ENCODE measurements around the gene PIP. TPM values are rescaled to one million over a fixed set of nuclear protein-coding genes. Genes with fewer than 3 reads are reported as not detected.

PIP gene, protein sequence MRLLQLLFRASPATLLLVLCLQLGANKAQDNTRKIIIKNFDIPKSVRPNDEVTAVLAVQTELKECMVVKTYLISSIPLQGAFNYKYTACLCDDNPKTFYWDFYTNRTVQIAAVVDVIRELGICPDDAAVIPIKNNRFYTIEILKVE
- not detected in 2 replicates for total RNA-seq

DNA sequence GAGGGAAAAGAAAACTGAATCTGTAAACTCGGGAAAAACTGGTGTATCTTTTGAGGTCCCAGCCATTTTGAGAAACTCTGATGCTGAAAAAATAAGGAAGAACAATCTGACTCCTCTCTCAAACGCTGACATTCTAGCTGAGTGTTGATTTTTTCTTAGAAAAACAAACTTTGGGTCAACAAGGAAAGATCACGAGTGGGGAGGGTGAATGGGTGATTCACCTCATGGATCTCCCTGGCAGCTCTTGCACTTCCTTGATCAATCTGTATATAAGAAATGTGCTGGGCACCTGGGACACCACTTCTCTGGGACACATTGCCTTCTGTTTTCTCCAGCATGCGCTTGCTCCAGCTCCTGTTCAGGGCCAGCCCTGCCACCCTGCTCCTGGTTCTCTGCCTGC, at the start of gene PIP:
PIP (plus strand) TSS at position 297 of the 400 bp plus-strand sequence; CDS start at position 337, 40 bp downstream.

DNA sequence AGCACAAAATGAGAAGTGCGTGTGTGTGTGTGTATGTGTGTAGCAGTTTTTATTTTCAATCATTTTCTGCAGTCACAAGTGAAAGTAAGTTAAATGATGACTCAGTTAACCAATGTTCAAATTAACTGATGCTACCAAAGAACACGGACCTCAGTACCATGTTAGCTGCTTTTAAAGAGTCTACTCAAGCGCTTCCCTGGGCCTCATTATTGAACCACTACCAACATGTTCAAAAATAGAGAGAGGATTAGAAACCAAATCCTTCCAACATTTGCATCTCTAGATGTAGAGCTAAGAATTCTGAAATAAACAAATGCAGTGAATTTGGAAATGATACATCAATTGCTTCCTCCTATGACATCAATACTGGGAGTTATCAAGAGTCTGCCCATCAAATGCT, 51.1 kb downstream of the PIP start, which contains the start of gene TAS2R39:
TAS2R39 (plus strand) TSS at position 396 of the 400 bp plus-strand sequence; CDS start at position 396, 0 bp downstream.

Other genes with a start within 250 kb of the PIP start
- under 0.01 TPM in 1 of 2 replicates, not detected in the other for gene TRPV6, start 246.3 kb upstream of the PIP start, total RNA-seq
- gene TRPV5, start 198.3 kb upstream of the PIP start, total RNA-seq, result not detected in 2 replicates
- not detected in 2 replicates for gene LLCFC1, start 192.6 kb upstream of the PIP start, total RNA-seq
- gene KEL, start 169.7 kb upstream of the PIP start, total RNA-seq, result 0.72 TPM in 1 of 2 replicates, not detected in the other
- gene OR9A2, start 104.9 kb upstream of the PIP start, total RNA-seq, result not detected in 2 replicates
- gene OR6V1, start 79.7 kb upstream of the PIP start, total RNA-seq, result not detected in 2 replicates
- not detected in 2 replicates for gene TAS2R39, start 51.3 kb downstream of the PIP start, total RNA-seq
- 0.24 TPM in 1 of 2 replicates, not detected in the other for gene TAS2R40, start 90.0 kb downstream of the PIP start, total RNA-seq
- gene GSTK1, start 131.4 kb downstream of the PIP start, total RNA-seq, result 94.2 and 99.5 TPM in 2 replicates
- 3.0 and 13.5 TPM in 2 replicates for gene TMEM139, start 152.9 kb downstream of the PIP start, total RNA-seq
- gene CASP2, start 156.3 kb downstream of the PIP start, total RNA-seq, result 10.0 and 15.7 TPM in 2 replicates
- gene CLCN1, start 184.0 kb downstream of the PIP start, total RNA-seq, result under 0.01 TPM in 1 of 2 replicates, not detected in the other
- gene FAM131B, start 230.6 kb downstream of the PIP start, total RNA-seq, result 0.21 and 0.24 TPM in 2 replicates
- gene ZYX, start 249.3 kb downstream of the PIP start, total RNA-seq, result 15.8 and 21.0 TPM in 2 replicates

Data from tracheal epithelial cell (primary cell).